CD4-positive, alpha-beta T cell treated with Interleukin-12 subunit alpha and Interleukin-12 subunit beta, for 1 hour (primary cell): ENCODE data around the gene USP43.

Experiments
- DNase-seq: peaks from one replicate; pipeline ENCODE4 v3.0.0-alpha.2; 2020

The USP43 gene

DNA sequence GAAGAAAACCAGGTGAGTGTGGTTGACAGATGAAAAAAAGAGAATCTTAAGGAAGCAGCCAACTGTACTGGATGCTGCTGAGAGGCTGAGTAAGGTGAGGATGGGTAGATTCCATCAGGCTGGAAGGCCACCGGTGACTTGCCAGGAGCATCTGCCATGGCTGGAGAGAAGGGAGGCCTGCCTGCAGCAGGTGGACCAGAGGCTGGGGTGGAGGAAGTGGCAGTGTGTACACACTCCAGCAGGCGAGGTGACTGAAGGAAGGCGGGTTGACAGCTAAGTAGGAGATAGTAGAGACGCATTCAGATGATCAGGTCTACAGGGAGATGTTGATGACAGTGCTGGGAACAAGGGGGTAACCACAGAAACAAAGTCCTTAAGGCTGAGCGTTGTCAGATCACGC, 69.5 kb downstream of the USP43 start:
- no peak for DNase-seq

DNA sequence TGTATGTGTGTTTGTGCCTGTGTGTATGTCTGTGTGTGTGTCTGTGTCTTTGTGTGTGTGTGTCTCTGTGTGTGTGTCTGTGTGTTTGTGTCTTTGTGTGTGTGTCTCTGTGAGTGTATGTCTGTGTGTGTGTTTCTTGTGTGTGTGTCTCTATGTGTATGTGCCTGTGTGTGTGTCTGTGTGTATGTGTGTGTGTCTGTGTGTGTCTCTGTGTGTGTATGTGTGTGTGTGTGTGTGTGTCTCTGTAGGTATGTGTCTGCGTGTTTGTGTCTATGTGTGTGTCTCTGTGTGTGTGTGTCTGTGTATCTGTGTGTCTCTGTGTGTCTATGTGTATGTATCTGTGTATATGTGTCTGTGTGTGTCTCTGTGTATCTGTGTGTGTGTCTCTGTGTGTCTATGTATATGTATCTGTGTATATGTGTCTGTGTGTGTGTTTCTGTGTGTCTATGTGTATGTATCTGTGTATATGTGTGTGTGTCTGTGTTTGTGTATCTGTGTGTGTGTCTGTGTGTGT, 70.2 kb downstream of the USP43 start:
- no peak for DNase-seq

DNA sequence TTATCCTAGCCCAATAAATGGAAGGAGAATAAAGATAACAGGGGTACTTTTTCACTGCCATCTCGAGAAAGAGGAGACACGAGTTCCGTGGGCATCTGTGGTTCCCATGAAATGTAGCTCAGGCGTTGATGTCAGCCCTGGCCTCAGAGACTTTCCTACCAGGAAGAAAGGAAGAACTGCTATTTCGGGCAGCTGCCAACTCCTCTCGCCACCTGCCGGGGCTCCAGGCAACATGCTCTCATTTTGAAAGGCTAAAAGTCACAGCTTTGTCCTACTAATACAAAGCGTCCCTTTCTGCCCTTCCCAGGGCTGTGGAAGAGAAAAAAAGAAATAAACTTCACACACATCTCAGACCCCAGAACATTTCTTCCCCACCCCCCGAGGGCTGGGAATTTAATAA, 80.3 kb downstream of the USP43 start:
- no peak for DNase-seq

DNA sequence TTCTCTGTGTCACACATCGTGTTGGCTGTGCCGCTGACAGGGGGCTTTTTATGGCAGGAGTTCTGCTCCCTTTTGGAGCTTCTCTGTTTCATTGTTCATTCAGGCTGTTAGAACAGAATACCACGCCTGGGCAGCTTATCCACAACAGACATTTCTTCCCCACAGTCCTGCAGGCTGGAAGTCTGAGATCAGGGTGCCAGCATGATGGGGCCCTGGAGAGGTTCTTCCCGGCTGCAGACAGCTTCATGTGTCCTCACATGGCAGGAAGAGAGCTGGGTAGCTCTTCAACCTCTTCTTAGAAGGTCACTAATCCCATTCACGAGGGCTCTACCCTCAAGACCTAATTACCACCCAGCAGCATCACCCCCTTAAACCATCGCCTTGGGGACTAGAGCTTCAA, 81.0 kb downstream of the USP43 start:
- no peak for DNase-seq

DNA sequence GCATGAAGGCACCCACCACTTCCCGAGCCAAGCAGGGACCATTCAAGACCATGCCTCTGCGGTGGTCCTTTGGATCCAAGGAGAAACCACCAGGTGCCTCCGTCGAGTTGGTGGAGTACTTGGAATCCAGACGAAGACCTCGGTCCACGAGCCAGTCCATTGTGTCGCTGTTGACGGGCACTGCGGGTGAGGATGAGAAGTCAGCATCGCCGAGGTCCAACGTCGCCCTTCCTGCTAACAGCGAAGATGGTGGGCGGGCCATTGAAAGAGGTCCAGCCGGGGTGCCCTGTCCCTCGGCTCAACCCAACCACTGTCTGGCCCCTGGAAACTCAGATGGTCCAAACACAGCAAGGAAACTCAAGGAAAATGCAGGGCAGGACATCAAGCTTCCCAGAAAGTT, 82.7 kb downstream of the USP43 start:
- no peak for DNase-seq

DNA sequence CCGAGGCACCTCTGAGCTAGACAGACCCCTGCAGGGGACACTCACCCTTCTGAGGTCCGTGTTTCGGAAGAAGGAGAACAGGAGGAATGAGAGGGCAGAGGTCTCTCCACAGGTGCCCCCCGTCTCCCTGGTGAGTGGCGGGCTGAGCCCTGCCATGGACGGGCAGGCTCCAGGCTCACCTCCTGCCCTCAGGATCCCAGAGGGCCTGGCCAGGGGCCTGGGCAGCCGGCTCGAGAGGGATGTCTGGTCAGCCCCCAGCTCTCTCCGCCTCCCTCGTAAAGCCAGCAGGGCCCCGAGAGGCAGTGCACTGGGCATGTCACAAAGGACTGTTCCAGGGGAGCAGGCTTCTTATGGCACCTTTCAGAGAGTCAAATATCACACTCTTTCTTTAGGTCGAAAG, 83.2 kb downstream of the USP43 start:
- no peak for DNase-seq

DNA sequence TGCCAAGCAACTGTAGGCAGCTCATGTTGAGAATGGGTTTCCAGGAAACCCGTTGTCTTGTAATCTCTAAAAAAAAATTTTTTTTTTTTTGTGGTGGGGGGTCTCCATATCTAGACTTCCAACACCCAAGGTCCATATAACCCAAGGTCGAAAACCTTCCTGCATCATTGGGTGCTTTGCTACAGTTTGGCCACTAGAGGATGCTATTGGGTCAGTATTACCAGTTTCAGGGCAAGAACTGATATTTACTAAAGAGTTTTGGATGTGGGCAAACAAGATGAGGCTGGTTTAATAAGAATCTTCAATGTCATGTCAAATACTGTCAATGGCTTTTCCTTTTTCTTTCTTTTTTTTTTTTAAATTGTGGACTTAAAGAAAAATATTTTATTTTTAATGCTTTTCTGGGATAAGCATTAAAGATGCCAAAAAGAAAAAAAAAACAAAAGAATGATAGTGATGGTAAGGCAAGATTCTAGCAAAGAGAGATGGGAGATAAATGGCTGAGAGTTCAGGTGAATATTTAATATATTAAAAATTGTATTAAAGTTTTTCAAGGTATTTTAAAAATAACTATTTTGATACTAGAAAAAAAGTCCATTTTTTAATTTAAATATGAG, 83.8 kb downstream of the USP43 start:
- peak; percentile 27 for DNase-seq

DNA sequence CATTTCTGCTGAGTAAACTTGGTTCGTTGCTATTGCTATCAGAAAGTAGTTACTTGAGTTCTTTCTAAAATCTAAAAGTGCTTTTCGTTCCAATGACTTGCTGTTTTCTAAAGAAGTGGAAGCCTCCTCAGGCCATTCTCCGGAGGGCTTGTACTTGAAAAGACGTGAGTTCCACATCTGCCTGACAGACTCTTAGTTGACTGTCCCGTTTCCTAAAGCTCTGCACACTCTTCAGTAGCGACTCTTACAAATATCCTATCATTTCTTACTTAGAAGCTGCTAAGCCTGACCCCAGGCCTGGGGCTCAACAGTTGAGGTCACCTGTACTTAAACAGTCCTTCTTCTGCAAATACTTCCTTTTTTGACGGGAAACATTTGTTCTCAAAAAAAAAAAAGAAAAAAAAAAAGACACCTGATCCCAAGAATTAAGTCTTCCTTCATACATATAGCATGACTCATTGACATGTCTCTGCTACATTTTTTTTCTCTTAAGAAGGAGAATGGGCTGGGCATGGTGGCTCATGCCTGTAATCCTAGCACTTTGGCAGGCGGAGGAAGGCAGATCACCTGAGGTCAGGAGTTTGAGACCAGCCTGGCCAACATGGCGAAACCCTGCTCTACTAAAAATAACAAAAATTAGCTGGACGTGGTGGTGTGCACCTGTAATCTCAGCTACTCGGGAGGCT, 84.6 kb downstream of the USP43 start:
- DNase-seq, result no peak

DNA sequence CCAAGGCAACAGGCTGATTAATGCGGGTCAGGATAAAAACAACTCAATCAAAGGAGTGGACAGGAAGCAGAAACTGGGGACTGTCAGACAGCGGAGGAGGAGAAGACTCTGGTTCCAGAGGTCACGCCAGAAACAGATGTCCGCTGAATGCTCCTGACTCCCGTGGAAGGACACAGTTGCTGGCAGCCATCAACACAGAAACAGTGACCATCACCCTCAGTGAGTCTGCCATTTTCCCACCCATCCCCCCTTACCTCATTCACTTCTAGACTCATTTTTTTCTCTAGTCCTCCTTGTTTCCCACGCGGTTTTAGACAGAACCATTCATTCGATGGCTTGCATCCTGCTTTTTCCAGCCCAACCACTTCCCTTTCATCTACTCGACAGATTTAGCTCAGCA, 105.2 kb downstream of the USP43 start:
- no peak for DNase-seq

DNA sequence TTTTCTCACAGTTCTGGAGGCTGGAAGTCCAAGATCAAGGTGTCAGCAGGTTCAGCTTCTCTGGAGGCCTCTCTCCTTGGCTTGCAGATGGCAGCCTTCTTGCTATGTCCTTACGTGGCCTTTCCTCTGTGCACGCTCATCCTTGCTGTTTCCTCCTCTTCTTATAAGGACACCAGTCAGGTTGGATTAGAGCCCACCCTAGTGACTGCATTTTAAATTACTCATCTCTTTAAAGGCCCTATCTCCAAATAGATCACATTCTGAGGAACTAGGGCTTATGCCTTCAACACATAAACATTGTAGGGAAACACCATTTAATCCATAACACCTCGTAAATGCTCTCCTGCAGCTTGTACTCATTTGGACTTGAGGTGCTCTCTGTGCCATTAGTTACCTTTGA, 109.8 kb downstream of the USP43 start:
- no peak for DNase-seq

DNA sequence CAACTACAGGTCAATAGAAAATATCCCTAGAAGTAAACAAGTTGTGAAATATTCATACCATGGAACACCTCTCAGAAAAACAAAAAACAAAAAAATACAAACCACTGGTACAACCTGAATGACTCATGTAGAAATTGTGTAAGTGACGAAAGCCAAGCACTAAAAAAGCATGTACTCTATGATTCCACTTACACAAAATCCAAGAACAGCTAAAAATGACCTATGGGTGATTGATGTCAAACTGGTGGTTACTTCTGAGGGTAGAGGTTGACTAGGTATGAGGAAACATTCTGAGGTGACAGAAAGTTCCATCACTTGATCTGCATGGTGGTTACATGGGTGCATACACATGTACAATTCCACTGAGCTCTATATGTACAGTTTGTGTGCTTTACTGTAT, 114.9 kb downstream of the USP43 start:
- DNase-seq, result no peak

DNA sequence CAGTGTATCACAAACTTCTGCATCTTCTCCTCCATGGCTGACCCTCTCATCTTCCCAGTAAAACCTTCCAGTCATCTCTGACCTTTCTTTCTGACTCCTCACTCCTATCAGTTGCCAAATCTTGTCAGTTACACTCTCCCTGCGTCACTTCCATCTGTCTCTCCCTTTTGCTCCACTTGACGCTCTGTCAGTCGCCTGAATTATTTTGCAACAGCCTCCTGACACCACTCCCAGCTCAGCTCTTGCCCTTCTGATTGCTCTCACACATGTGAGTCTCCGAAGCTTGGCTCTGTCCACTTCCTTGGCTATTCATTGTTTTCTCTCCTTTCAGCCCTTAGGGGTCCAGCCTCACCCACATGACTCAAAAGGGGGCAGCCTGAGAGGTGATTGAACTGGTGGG, 118.3 kb downstream of the USP43 start:
- DNase-seq, result no peak

DNA sequence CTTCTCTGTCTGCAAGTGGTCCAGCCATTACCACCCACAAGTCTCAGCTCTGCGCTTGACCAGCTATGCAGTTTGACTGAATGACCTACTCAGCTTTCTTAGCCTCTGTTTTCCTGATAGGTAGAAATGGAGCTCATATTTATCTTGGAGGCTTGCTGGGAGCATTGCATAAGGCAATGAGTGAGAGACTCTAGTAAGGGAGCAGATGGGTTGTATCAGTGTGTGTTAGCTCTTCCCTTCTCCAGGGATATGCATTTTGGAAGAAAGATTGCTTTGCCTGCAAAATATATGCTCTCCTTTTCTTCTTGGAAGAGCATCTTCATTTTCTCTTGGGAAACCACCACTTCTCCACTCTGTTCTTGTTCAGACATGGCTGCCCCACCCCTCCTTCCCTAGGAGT, 120.0 kb downstream of the USP43 start:
- no peak for DNase-seq

DNA sequence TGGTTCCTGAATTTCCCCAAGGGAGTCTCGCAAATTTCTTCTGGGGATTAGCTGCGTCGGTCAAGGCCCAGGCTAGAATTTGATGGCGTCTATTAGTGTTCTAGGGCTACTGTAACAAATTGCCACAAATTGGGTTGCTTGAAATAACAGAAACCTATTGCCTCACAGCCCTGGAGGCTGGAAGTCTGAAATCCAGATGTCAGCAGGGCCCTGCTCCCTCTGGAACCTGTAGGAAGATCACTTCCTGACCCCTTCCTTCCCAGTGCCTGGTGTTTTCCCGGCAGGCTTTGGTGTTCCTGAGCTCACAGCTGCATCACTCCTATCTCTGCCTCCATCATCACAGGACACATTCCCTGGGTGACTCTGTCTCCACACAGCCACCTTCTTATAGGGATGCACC, 121.7 kb downstream of the USP43 start:
- DNase-seq, result no peak

DNA sequence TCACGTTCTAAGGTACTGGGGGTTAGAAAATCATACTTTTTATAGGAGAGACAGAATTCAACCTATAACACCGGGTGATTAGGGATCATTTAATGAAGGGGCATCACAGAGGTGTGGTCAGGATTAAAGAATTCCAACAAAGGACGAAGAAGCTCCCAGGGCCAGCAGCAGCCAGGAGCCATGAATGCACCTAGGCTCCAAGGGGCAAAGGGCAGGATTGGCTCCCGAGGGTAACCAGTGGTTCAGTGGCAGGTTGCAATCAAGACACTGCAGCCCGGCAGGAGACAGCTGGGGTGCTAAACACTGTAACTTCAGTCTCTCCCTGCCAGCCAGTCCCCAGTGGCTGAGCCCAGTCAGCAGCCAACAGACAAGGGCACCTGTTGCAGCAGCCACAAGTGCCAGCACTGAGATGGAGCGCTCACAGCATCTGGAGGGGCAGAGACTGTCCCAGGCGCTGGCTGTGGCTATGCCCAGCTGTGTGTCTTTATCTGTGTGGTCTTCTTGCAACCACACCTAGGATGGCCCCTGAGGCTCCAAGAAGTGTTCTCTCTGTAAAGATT, 122.2 kb downstream of the USP43 start:
- DNase-seq, result no peak

DNA sequence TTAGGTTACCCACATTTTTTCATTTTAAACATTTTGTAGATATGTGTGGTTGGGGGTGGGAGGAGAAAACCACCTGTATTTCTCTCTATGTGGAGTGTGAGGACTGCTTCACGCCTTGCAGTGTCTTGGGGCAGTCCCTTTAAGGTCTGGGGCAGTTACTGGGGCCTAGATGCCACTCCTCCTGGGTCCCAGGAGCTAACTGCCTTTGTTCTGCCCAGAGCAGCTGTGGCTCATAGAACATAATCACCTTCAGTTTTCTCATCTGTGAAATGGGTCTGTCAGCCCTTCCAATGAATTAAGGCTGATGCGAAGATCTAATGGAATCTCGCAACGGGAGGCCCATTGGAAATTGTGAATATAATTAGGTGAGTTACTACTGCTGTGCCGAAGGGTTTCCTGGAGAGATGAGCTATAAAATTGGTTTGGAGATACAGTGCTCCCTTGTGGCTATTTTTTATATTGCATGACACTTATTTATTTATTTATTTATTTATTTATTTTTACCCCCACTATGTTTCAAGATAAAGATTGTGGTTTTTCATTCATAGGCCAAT, 123.1 kb downstream of the USP43 start:
- DNase-seq, result peak; percentile 23

DNA sequence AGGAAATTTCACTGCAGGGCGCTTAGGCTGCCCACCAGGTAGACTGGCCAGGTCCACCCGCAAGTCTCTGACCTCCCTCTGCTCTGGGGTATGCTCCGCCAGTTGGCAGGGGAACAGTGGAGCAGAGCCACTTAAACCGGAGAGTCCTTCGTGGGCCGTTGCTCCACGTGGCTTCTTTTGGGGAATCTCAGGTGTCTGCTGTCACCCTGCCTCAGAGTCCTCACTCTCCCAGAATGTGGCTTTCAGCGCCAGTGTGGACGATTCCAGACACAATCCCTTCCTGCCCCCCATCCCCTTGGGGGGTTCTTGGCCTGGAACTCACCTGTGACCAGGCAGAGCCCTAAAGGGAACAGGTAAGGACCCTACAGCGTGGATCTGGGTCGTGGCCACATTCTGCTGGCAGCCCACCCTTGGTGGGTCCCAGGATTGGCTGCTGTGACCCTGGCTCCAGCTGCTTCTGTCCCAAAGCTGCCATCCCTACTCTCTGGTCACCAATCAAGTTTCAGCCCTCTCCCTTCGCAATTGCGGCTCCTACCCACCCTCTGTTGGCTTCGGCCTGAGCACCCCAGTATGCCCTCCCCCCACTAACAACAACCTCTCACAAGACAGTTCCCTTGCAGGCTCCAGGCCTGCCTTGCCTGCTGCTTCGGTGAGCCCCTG, 123.8 kb downstream of the USP43 start:
- no peak for DNase-seq

DNA sequence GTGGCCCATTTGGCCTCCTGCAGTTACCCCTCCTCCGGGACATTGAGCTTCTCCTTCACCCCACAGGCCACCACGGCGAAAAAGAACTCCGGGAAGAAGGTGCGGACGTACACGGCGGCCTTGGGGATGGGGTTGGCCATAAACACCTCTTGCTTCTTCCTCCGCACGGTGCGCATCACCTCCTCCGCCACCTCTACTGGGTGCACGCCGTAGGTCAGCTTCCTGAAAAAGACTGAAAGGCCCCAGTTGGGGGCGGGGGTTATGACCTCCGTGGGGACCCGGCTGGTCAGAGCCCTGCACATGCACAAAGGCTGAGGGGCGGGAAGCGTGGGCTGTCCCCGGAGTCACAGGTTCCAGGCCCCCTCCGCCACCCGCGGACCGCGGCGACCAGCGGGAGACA, 126.1 kb downstream of the USP43 start:
- DNase-seq, result no peak

DNA sequence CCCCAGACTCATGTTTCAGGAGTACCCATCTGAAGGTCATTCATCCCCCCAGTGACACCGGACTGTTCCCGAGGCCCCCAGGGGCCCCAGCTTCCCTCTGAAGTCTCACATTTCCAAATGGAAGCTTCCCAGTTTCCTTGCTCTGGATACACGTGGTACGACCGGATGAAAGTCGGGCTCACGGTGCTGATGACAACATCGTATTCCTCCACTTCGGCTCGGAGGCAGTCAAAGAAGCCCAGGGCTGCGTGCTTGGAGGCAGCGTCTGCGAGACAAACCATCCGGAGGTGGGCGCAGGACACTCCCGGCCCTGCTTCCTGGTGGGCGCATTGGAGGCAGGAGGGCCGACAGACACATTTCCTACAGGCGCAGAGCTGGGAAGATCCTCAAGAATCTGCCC, 127.3 kb downstream of the USP43 start:
- DNase-seq, result no peak

DNA sequence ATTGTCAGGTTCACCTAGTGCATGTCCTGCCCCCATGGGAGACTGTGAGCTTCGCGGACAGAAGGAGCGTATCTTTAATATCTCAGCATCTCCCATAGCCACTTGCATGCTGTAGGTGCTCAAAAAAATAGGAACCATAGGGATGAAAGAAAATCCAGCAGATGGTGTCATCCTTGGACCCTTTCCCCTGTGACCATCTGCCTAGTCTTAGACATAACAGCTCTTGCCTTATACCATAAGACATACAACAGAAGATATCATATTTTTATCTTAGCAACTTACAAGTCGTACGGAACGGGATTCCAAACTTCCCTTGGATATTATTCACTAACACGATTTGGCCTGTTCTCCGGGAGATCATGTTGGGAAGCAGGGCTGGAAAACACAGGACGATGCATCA, 131.6 kb downstream of the USP43 start:
- DNase-seq, result no peak
